Sigmoid colon (tissue), 7 donors: ENCODE data around the gene FSTL4. TPM values are rescaled to one million over a fixed set of nuclear protein-coding genes. Genes with fewer than 3 reads are reported as not detected.

Experiments used
- DNase-seq: peaks from one replicate; pipeline ENCODE4 v3.0.0-alpha.2; 2019
- H3K27ac ChIP-seq, 4 donors: fragments of 200-600 bp; sonication (generic); one replicate each; pipeline ENCODE4 v1.5.1; 2016 to 2019; ENCODE audit warnings: mild to moderate bottlenecking in 1 of 4
- H3K27me3 ChIP-seq, 3 donors: fragments of 200-600 bp; sonication (generic); one replicate each; pipeline ENCODE4 v1.5.1; 2019; ENCODE audit warnings: mild to moderate bottlenecking in 1 of 3
- H3K36me3 ChIP-seq, 4 donors: fragments of 200-600 bp; sonication (generic); one replicate each; pipeline ENCODE4 v1.5.1; 2016 to 2019
- H3K4me1 ChIP-seq, 4 donors: fragments of 200-600 bp; sonication (generic); one replicate each; pipeline ENCODE4 v1.5.1; 2017 to 2019
- H3K4me3 ChIP-seq, 4 donors: fragments of 200-600 bp; sonication (generic); one replicate each; pipeline ENCODE4 v1.5.1; 2017 to 2019; ENCODE audit warnings: mild to moderate bottlenecking in 2 of 4, moderate library complexity in 1 of 4
- H3K9me3 ChIP-seq, 4 donors: fragments of 200-600 bp in 3 of 4; sonication (generic) in 3 of 4; one replicate each; pipeline versions ENCODE4 v1.5.1 to v1.6.1; 2013 to 2019
- EP300 ChIP-seq, 4 donors: sonication (generic); formaldehyde crosslinking; IDR thresholded peaks; one replicate each; pipeline ENCODE4 v1.6.1; 2017; ENCODE audit warnings: antibody characterized with exemption in 4 of 4
- POLR2A ChIP-seq, 2 donors: fragments of 450-650 bp; IDR thresholded peaks; one replicate each; pipeline ENCODE4 v1.6.1; 2016; ENCODE audit warnings: antibody characterized with exemption in 2 of 2, mild to moderate bottlenecking in 2 of 2, moderate library complexity in 2 of 2
- POLR2AphosphoS5 ChIP-seq, 4 donors: sonication (generic); formaldehyde crosslinking; IDR thresholded peaks; one replicate each; pipeline ENCODE4 v1.6.1; 2017; ENCODE audit warnings: antibody characterized with exemption in 4 of 4
- WGBS, 2 donors: extraction: QIAGEN DNeasy Blood & Tissue Kit; methylation state at CpG; one replicate each; pipeline ENCODE4 v1.1.7; 2013; 5-methylcytosine and 5-hydroxymethylcytosine counted together
- intact Hi-C: fragments of 100-400 bp; cut with DNase I; formaldehyde crosslinking; loops from one replicate; pipeline ENCODE4 v1.15.1; 2023
- polyA plus RNA-seq, 3 donors: library from polyadenylated mRNA; stranded (reverse); fragments of 200-250 nt; gene quantifications; one replicate each; pipeline ENCODE4 v1.2.3, GENCODE V29; 2013
- small RNA-seq, 3 donors: library from RNA; depleted of rRNA; stranded (forward); fragments of <200 nt; gene quantifications; one replicate each; pipeline ENCODE3, GENCODE V24; 2016
- total RNA-seq, 4 donors: library from RNA; depleted of rRNA; stranded (reverse); fragments of >200 nt; gene quantifications; one replicate each; pipeline ENCODE4 v1.1.0, GENCODE V29; 2016
- TF ChIP-seq, protein P1 (sequence below), 4 experiments: fragments of 450-650 bp in 3 of 4; fragments of 200-600 bp in 1 of 4; IDR thresholded peaks; one replicate each; pipeline ENCODE4 v1.5.1; 2016 to 2019; ENCODE audit warnings: antibody characterized with exemption in 4 of 4, mild to moderate bottlenecking in 3 of 4, moderate library complexity in 2 of 4
- donor health status: healthy with polysubstance abuse.
- donor health status: Bipolar disorder and iron deficiency.
- donor health status: healthy.

The FSTL4 gene
- total and polyA plus RNA-seq, 7 donors, result 0.23 to 0.45 (median 0.28) TPM; not detected in 4

DNA sequence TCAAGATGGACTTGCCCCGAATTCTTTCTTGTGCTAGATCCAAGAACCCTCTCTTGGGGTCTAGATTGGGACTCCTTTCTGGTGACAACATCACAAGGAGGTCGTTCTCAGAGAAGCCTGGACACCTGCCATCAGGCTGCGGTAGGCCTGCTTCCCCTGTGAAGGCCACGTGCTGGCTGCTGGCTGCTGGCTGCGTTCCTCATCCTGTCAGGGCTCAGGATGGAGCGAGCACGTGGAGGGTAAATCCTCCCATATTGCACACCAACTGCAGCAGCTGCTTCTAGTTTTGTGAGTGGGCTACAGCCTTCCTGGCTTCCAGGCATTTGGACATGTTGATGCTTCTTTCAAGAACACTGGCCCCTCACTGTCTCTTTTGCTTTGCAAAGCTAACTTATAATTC lies 464.9 kb downstream of the FSTL4 start:
- intact Hi-C loops, result no loop called here
- H3K9me3 ChIP-seq, result no peaks in the 10 kb centered on the region

More for the DNA sequence above, 464.9 kb downstream of the FSTL4 start:
- H3K27me3 ChIP-seq, result no peaks in the 10 kb centered on the region
- no peak overlapping the region for H3K27ac ChIP-seq
- H3K4me1 ChIP-seq, result no peaks in the 10 kb centered on the region
- H3K36me3 ChIP-seq, result no peaks in the 10 kb centered on the region
- H3K4me3 ChIP-seq, result no peak overlapping the region
- DNase-seq, result no peak
- TF ChIP-seq POLR2A (IDR thresholded peaks at IDR 0.05) (no peak), EP300 (IDR thresholded peaks at IDR 0.05) (no peak), POLR2AphosphoS5 (IDR thresholded peaks at IDR 0.05) (no peak)
- TF ChIP-seq, protein P1, sequence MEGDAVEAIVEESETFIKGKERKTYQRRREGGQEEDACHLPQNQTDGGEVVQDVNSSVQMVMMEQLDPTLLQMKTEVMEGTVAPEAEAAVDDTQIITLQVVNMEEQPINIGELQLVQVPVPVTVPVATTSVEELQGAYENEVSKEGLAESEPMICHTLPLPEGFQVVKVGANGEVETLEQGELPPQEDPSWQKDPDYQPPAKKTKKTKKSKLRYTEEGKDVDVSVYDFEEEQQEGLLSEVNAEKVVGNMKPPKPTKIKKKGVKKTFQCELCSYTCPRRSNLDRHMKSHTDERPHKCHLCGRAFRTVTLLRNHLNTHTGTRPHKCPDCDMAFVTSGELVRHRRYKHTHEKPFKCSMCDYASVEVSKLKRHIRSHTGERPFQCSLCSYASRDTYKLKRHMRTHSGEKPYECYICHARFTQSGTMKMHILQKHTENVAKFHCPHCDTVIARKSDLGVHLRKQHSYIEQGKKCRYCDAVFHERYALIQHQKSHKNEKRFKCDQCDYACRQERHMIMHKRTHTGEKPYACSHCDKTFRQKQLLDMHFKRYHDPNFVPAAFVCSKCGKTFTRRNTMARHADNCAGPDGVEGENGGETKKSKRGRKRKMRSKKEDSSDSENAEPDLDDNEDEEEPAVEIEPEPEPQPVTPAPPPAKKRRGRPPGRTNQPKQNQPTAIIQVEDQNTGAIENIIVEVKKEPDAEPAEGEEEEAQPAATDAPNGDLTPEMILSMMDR (IDR thresholded peaks at IDR 0.05), result no peak
- 40 to 71% methylated on average over 7 of the region's 7 CpGs for WGBS, 2 donors

Small RNAs within 50 kb of the gene (small RNA-seq; reads per million reads assigned to genes)
- 0 reads per million in 3 donors for gene MIR1289-2
